Measurements from ENCODE around the gene DENND1C.

The DENND1C gene

GRCh38 chr19:6465006-6465405, 16.6 kb downstream of the DENND1C start:
- H3K4me2 ChIP-seq (ENCODE audit: low read length): no peak overlapping the region
- no peak overlapping the region for H3K4me3 ChIP-seq (ENCODE audit: low read depth, low read length, poor library complexity, severe bottlenecking)

GRCh38 chr19:6464070-6464873, 17.3 kb downstream of the DENND1C start, which contains the start of gene CRB3:
Gene CRB3 (plus strand): TSS chr19:6464271. CDS start chr19:6464702, 431 bp downstream.
- no peak within 1 kb of the TSS for H3K4me3 ChIP-seq (ENCODE audit: low read depth, low read length, poor library complexity, severe bottlenecking)
- no peaks in the 10 kb centered on the region for H3F3A ChIP-seq (ENCODE audit: insufficient read depth, low read length)
- 0 out of 2 replicates have a peak, but pooled peaks cover 5% of the 10 kb centered on the region for H3K27me3 ChIP-seq (ENCODE audit: insufficient read depth, low read length)
- H4K20me1 ChIP-seq (ENCODE audit: insufficient read depth, low read length): no peaks in the 10 kb centered on the region
- H2AFZ ChIP-seq (ENCODE audit: low read length): no peak within 1 kb of the TSS
- no peaks in the 10 kb centered on the region for H3K9me3 ChIP-seq (ENCODE audit: low read length)
- H3K4me1 ChIP-seq (ENCODE audit: insufficient read depth, low read length, severe bottlenecking): no peaks in the 10 kb centered on the region
- no peaks in the 10 kb centered on the region for H3K9me2 ChIP-seq (ENCODE audit: low read depth, low read length)
- no peak within 1 kb of the TSS for H3K9ac ChIP-seq (ENCODE audit: low read length)
- no peak within 1 kb of the TSS for H3K27ac ChIP-seq (ENCODE audit: low read depth, low read length, poor library complexity, severe bottlenecking)
- H3K36me3 ChIP-seq (ENCODE audit: insufficient read depth, low read length): no peaks in the 10 kb centered on the region
- no peak within 1 kb of the TSS for H3K4me2 ChIP-seq (ENCODE audit: low read length)
- no peaks in the 10 kb centered on the region for H3K79me2 ChIP-seq (ENCODE audit: insufficient read depth, low read length)
- no peak for TF ChIP-seq EZH2 (IDR thresholded peaks at IDR 0.05; ENCODE audit: borderline replicate concordance, low read length)
- TF ChIP-seq, protein P1, sequence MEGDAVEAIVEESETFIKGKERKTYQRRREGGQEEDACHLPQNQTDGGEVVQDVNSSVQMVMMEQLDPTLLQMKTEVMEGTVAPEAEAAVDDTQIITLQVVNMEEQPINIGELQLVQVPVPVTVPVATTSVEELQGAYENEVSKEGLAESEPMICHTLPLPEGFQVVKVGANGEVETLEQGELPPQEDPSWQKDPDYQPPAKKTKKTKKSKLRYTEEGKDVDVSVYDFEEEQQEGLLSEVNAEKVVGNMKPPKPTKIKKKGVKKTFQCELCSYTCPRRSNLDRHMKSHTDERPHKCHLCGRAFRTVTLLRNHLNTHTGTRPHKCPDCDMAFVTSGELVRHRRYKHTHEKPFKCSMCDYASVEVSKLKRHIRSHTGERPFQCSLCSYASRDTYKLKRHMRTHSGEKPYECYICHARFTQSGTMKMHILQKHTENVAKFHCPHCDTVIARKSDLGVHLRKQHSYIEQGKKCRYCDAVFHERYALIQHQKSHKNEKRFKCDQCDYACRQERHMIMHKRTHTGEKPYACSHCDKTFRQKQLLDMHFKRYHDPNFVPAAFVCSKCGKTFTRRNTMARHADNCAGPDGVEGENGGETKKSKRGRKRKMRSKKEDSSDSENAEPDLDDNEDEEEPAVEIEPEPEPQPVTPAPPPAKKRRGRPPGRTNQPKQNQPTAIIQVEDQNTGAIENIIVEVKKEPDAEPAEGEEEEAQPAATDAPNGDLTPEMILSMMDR (IDR thresholded peaks at IDR 0.05; ENCODE audit: low read length): no peak

More at GRCh38 chr19:6465006-6465405, 16.6 kb downstream of the DENND1C start:
- H3K9ac ChIP-seq (ENCODE audit: low read length): no peak overlapping the region
- no peaks in the 10 kb centered on the region for H3K9me3 ChIP-seq (ENCODE audit: low read length)
- no peaks in the 10 kb centered on the region for H3K36me3 ChIP-seq (ENCODE audit: insufficient read depth, low read length)
- H3K27ac ChIP-seq (ENCODE audit: low read depth, low read length, poor library complexity, severe bottlenecking): no peak overlapping the region
- no peak overlapping the region for H2AFZ ChIP-seq (ENCODE audit: low read length)
- no peaks in the 10 kb centered on the region for H3K9me2 ChIP-seq (ENCODE audit: low read depth, low read length)
- no peaks in the 10 kb centered on the region for H3F3A ChIP-seq (ENCODE audit: insufficient read depth, low read length)
- 0 out of 2 replicates have a peak, but pooled peaks cover 5% of the 10 kb centered on the region for H3K27me3 ChIP-seq (ENCODE audit: insufficient read depth, low read length)
- no peaks in the 10 kb centered on the region for H3K79me2 ChIP-seq (ENCODE audit: insufficient read depth, low read length)
- no peaks in the 10 kb centered on the region for H4K20me1 ChIP-seq (ENCODE audit: insufficient read depth, low read length)
- H3K4me1 ChIP-seq (ENCODE audit: insufficient read depth, low read length, severe bottlenecking): no peaks in the 10 kb centered on the region
- TF ChIP-seq, protein P1 (IDR thresholded peaks at IDR 0.05; ENCODE audit: low read length): no peak
- TF ChIP-seq EZH2 (IDR thresholded peaks at IDR 0.05; ENCODE audit: borderline replicate concordance, low read length): no peak

GRCh38 chr19:6460099-6460884, 21.3 kb downstream of the DENND1C start:
- Histone ChIP-seq H3K9ac (ENCODE audit: low read length) (peak overlapping the region; percentile 73), H3K36me3 (ENCODE audit: insufficient read depth, low read length) (peaks cover 25% of the 10 kb centered on the region), H3F3A (ENCODE audit: insufficient read depth, low read length) (no peaks in the 10 kb centered on the region), H3K4me2 (ENCODE audit: low read length) (peak overlapping the region; percentile 87), H3K27ac (ENCODE audit: low read depth, low read length, poor library complexity, severe bottlenecking) (peak overlapping the region; percentile 72), H3K27me3 (ENCODE audit: insufficient read depth, low read length) (0 out of 2 replicates have a peak, but pooled peaks cover 5% of the 10 kb centered on the region), H3K4me1 (ENCODE audit: insufficient read depth, low read length, severe bottlenecking) (peaks cover 13% of the 10 kb centered on the region), H3K9me3 (ENCODE audit: low read length) (no peaks in the 10 kb centered on the region), H3K79me2 (ENCODE audit: insufficient read depth, low read length) (no peaks in the 10 kb centered on the region), H3K9me2 (ENCODE audit: low read depth, low read length) (no peaks in the 10 kb centered on the region), H4K20me1 (ENCODE audit: insufficient read depth, low read length) (no peaks in the 10 kb centered on the region), H3K4me3 (ENCODE audit: low read depth, low read length, poor library complexity, severe bottlenecking) (peak overlapping the region; percentile 71), H2AFZ (ENCODE audit: low read length) (no peak overlapping the region)
- no peak for TF ChIP-seq EZH2 (IDR thresholded peaks at IDR 0.05; ENCODE audit: borderline replicate concordance, low read length)
- TF ChIP-seq, protein P1 (IDR thresholded peaks at IDR 0.05; ENCODE audit: low read length): peak; percentile 74
